Sigmoid colon (tissue), 7 donors: ENCODE measurements around the gene LIME1. TPM values are rescaled to one million over a fixed set of nuclear protein-coding genes. Genes with fewer than 3 reads are reported as not detected.
A peak's percentile ranks its signal among the peaks of the same experiment; 100 is the strongest.

Experiments used
- DNase-seq: peaks from one replicate; pipeline ENCODE4 v3.0.0-alpha.2; 2019
- H3K27ac ChIP-seq, 4 donors: fragments of 200-600 bp; sonication (generic); one replicate each; pipeline ENCODE4 v1.5.1; 2016 to 2019; ENCODE audit warnings: mild to moderate bottlenecking in 1 of 4
- H3K27me3 ChIP-seq, 3 donors: fragments of 200-600 bp; sonication (generic); one replicate each; pipeline ENCODE4 v1.5.1; 2019; ENCODE audit warnings: mild to moderate bottlenecking in 1 of 3
- H3K36me3 ChIP-seq, 4 donors: fragments of 200-600 bp; sonication (generic); one replicate each; pipeline ENCODE4 v1.5.1; 2016 to 2019
- H3K4me1 ChIP-seq, 4 donors: fragments of 200-600 bp; sonication (generic); one replicate each; pipeline ENCODE4 v1.5.1; 2017 to 2019
- H3K4me3 ChIP-seq, 4 donors: fragments of 200-600 bp; sonication (generic); one replicate each; pipeline ENCODE4 v1.5.1; 2017 to 2019; ENCODE audit warnings: mild to moderate bottlenecking in 2 of 4, moderate library complexity in 1 of 4
- H3K9me3 ChIP-seq, 4 donors: fragments of 200-600 bp in 3 of 4; sonication (generic) in 3 of 4; one replicate each; pipeline versions ENCODE4 v1.5.1 to v1.6.1; 2013 to 2019
- EP300 ChIP-seq, 4 donors: sonication (generic); formaldehyde crosslinking; IDR thresholded peaks; one replicate each; pipeline ENCODE4 v1.6.1; 2017; ENCODE audit warnings: antibody characterized with exemption in 4 of 4
- POLR2A ChIP-seq, 2 donors: fragments of 450-650 bp; IDR thresholded peaks; one replicate each; pipeline ENCODE4 v1.6.1; 2016; ENCODE audit warnings: antibody characterized with exemption in 2 of 2, mild to moderate bottlenecking in 2 of 2, moderate library complexity in 2 of 2
- POLR2AphosphoS5 ChIP-seq, 4 donors: sonication (generic); formaldehyde crosslinking; IDR thresholded peaks; one replicate each; pipeline ENCODE4 v1.6.1; 2017; ENCODE audit warnings: antibody characterized with exemption in 4 of 4
- WGBS, 2 donors: extraction: QIAGEN DNeasy Blood & Tissue Kit; methylation state at CpG; one replicate each; pipeline ENCODE4 v1.1.7; 2013; 5-methylcytosine and 5-hydroxymethylcytosine counted together
- intact Hi-C: fragments of 100-400 bp; cut with DNase I; formaldehyde crosslinking; loops from one replicate; pipeline ENCODE4 v1.15.1; 2023
- polyA plus RNA-seq, 3 donors: library from polyadenylated mRNA; stranded (reverse); fragments of 200-250 nt; gene quantifications; one replicate each; pipeline ENCODE4 v1.2.3, GENCODE V29; 2013
- total RNA-seq, 4 donors: library from RNA; depleted of rRNA; stranded (reverse); fragments of >200 nt; gene quantifications; one replicate each; pipeline ENCODE4 v1.1.0, GENCODE V29; 2016
- TF ChIP-seq, protein P1 (sequence below), 4 experiments: fragments of 450-650 bp in 3 of 4; fragments of 200-600 bp in 1 of 4; IDR thresholded peaks; one replicate each; pipeline ENCODE4 v1.5.1; 2016 to 2019; ENCODE audit warnings: antibody characterized with exemption in 4 of 4, mild to moderate bottlenecking in 3 of 4, moderate library complexity in 2 of 4
- donor health status: healthy with polysubstance abuse.
- donor health status: Bipolar disorder and iron deficiency.
- donor health status: healthy.

LIME1 gene
- total and polyA plus RNA-seq, 7 donors, result 4.6 to 35.3 (median 6.4) TPM; not detected in 1

DNA sequence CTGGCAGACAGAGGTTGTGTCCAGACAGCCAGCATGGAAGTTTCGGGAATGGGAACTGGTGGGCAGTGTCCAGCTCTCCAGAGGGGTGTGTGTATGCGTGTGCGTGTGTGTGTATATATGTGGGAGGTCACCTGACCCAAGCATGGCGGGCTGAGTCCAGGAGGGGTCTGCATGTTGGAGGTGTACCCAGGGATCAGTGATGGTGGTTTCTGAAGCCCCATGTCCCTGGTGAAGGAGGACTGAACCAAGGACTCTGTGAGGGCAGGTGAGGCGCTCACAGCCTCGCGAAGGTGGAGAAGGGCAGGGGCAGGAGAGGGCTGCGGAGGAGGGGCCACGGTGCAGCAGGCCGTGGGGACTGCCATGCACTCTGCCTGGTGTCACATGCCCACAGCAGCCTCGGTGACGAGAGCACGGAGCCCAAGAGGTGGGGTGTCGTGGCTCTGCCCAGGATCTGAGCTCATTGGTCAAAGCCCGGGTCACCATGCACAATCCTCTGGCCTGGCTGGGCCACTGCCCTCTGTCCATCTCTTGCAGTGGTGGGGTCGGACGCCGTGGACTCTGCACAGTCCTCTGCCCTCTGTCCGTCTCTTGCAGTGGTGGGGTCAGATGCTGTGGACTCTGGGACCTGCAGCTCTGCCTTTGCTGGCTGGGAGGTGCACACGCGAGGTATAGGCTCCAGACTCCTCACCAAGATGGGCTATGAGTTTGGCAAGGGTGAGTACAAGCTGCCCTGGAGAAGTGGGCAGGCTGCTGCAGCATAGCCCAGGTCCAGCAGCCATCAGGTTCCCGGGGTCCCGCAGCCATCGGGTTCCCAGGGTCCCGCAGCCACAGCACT is 2.1 kb upstream of the LIME1 start:
- Histone ChIP-seq H3K9me3 (no peaks in the 10 kb centered on the region), H3K4me1 (peaks cover 0 to 23% (median 20%) of the 10 kb centered on the region in 4 donors), H3K36me3 (peaks cover 7 to 35% (median 20%) of the 10 kb centered on the region in 4 donors), H3K27me3 (peaks cover 0 to 10% (median 0%) of the 10 kb centered on the region in 3 donors), H3K27ac (no peak overlapping the region), H3K4me3 (no peak overlapping the region)
- peak; percentile 63 for DNase-seq
- TF ChIP-seq POLR2A (IDR thresholded peaks at IDR 0.05), result no peak
- TF ChIP-seq, protein P1, sequence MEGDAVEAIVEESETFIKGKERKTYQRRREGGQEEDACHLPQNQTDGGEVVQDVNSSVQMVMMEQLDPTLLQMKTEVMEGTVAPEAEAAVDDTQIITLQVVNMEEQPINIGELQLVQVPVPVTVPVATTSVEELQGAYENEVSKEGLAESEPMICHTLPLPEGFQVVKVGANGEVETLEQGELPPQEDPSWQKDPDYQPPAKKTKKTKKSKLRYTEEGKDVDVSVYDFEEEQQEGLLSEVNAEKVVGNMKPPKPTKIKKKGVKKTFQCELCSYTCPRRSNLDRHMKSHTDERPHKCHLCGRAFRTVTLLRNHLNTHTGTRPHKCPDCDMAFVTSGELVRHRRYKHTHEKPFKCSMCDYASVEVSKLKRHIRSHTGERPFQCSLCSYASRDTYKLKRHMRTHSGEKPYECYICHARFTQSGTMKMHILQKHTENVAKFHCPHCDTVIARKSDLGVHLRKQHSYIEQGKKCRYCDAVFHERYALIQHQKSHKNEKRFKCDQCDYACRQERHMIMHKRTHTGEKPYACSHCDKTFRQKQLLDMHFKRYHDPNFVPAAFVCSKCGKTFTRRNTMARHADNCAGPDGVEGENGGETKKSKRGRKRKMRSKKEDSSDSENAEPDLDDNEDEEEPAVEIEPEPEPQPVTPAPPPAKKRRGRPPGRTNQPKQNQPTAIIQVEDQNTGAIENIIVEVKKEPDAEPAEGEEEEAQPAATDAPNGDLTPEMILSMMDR (IDR thresholded peaks at IDR 0.05), result no peak
- TF ChIP-seq POLR2AphosphoS5 (IDR thresholded peaks at IDR 0.05), result no peak
- no peak for TF ChIP-seq EP300 (IDR thresholded peaks at IDR 0.05)
- 92% methylated on average over 25 of the region's 25 CpGs for WGBS, 2 donors
- intact Hi-C loops, result no loop called here

DNA sequence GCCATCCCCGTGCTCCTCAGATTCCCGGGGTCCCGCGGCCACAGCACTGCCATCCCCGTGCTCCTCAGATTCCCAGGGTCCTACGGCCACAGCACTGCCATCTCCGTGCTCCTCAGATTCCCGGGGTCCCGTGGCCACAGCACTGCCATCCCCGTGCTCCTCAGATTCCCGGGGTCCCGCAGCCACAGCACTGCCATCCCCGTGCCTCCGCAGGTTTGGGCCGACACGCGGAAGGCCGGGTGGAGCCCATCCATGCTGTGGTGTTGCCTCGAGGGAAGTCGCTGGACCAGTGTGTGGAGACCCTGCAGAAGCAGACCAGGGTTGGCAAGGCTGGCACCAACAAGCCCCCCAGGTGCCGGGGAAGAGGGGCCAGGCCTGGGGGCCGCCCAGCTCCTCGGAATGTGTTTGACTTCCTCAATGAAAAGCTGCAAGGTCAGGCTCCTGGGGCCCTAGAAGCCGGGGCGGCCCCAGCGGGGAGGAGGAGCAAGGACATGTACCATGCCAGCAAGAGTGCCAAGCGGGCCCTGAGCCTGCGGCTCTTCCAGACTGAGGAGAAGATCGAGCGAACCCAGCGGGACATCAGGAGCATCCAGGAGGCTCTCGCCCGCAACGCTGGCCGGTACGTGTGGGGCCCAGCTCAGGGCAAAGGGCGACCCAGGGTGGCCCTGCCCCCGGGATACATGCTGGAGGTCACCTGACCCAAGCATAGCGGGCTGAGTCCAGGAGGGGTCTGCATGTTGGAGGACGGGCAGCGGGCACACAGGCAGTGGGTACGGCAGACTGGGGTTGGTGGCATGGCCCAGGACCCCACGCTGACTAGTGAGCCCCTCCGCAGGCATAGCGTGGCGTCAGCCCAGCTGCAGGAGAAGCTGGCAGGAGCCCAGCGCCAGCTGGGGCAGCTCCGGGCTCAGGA is 1.3 kb upstream of the LIME1 start:
- Histone ChIP-seq H3K27me3 (peaks cover 0 to 10% (median 0%) of the 10 kb centered on the region in 3 donors), H3K9me3 (no peaks in the 10 kb centered on the region), H3K4me3 (no peak overlapping the region), H3K36me3 (peaks cover 7 to 35% (median 19%) of the 10 kb centered on the region in 4 donors), H3K27ac (no peak overlapping the region), H3K4me1 (peaks cover 0 to 24% (median 20%) of the 10 kb centered on the region in 4 donors)
- intact Hi-C loops, result no loop called here
- 91 to 92% methylated on average over 48 of the region's 48 CpGs for WGBS, 2 donors
- TF ChIP-seq POLR2A (IDR thresholded peaks at IDR 0.05) (no peak), POLR2AphosphoS5 (IDR thresholded peaks at IDR 0.05) (no peak), EP300 (IDR thresholded peaks at IDR 0.05) (no peak)
- TF ChIP-seq, protein P1 (IDR thresholded peaks at IDR 0.05), result no peak
- peak; percentile 63 for DNase-seq

DNA sequence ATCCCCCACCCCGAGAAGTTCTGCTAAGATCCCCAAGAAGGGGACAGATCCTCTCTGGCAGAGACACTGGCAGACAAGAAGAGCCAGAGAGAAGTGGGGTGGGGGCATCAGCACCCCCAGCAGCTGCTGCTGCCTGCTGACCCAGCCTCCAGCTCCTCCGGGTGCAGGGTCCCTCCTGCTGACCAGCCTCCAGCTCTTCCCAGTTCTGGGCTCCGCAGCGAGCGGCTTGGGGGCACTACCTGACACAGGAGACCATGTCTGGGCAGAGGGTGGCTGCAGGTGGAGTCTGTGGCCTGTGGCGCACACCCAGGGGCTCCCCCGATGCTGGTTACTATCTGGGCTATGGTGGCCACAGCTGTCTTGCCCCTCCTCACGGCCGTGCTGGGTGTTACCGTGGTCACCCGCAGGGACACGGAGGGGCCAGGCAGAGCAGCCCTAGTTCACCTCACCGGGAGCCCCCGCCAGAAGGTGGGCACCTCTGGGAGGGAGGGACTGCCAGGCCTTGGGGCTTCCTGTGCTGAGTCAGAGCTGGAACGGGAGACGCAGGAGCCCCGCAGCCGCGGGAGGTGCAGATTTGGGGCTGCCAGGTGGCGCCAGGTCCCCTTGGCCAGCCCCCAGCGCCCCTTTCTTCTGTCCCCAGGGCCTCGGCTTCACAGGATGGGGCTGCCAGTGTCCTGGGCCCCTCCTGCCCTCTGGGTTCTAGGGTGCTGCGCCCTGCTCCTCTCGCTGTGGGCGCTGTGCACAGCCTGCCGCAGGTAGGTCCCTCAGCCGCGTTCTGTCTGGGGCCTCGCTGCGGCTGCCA is 630 bp downstream of the LIME1 start:
- WGBS, 2 donors, result 10 to 20% methylated on average over 30 of the region's 30 CpGs
- H3K27ac ChIP-seq, result no peak overlapping the region
- H3K4me1 ChIP-seq, result peaks cover 0 to 43% (median 32%) of the 10 kb centered on the region in 4 donors
- H3K27me3 ChIP-seq, result peaks cover 0 to 10% (median 0%) of the 10 kb centered on the region in 3 donors
- intact Hi-C loops, result no loop called here
- DNase-seq, result peak; percentile 71
- peak overlapping the region in 3 of 4 donors; percentile 21 to 66 (median 35) for H3K4me3 ChIP-seq
- TF ChIP-seq POLR2AphosphoS5 (IDR thresholded peaks at IDR 0.05) (peak in 1 of 4 donors; percentile 24), POLR2A (IDR thresholded peaks at IDR 0.05) (no peak)
- H3K9me3 ChIP-seq, result no peaks in the 10 kb centered on the region
- H3K36me3 ChIP-seq, result peaks cover 9 to 39% (median 18%) of the 10 kb centered on the region in 4 donors

DNA sequence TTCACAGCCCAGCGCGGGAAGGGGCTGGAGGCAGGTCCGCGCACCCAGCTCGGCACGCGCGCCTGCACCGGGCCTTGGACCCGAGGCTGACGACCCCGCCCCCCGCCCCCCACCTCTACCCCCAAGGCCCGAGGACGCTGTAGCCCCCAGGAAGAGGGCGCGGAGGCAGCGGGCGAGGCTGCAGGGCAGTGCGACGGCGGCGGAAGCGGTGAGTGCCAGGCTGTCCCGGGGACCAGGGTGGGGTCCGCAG is 1.2 kb downstream of the LIME1 start:
- no peak for DNase-seq
- TF ChIP-seq POLR2AphosphoS5 (IDR thresholded peaks at IDR 0.05) (no peak), EP300 (IDR thresholded peaks at IDR 0.05) (no peak), POLR2A (IDR thresholded peaks at IDR 0.05) (no peak)
- TF ChIP-seq, protein P1 (IDR thresholded peaks at IDR 0.05), result no peak
- Histone ChIP-seq H3K9me3 (no peaks in the 10 kb centered on the region), H3K36me3 (peaks cover 14 to 45% (median 22%) of the 10 kb centered on the region in 4 donors), H3K4me3 (peak overlapping the region in 3 of 4 donors; percentile 21 to 66 (median 35)), H3K27ac (no peak overlapping the region), H3K27me3 (peaks cover 0 to 10% (median 0%) of the 10 kb centered on the region in 3 donors), H3K4me1 (peaks cover 0 to 43% (median 36%) of the 10 kb centered on the region in 4 donors)
- WGBS, 2 donors, result 2 to 3% methylated on average over 26 of the region's 26 CpGs
- intact Hi-C loops, result no loop called here
